ENCODE measurements around the gene C2orf76.

The C2orf76 gene

DNA sequence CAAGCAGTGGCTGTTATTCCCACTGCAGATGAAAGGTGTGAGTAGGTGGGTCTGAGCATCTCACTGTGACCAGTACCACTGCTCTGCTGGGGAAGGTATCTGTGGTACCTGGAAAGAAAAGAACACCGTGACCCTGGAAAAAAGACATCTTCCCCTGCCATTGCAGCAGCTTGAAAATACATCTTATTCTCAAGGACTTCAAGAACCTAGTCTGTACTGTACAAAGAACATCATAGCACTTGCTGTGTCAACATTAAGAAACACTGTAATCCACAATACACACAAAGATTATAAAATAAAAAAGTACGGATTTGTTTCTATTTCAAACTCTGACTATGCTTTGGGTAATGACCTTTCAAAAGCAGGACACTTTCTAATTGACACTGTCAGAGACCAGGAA, 28.9 kb downstream of the C2orf76 start:
- DNase-seq = no peak

DNA sequence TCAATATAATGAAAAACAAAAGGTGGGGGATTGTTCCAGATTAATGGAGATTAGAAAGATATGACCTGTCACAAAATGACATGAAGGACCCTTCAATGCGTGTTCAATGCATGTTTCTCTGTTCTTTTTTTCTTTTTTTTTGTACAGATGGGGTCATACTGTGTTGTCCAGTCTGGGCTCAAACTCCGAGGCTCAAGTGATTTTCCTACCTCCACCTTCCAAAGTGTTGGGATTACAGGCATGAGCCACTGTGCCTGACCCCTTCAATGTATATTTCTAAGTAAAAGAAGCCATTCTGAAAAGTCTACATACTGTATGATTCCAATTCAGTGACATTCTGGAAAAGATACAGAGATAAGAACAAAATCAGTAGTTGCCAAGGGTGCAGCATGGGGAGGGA, 32.8 kb downstream of the C2orf76 start:
- no peak for DNase-seq

DNA sequence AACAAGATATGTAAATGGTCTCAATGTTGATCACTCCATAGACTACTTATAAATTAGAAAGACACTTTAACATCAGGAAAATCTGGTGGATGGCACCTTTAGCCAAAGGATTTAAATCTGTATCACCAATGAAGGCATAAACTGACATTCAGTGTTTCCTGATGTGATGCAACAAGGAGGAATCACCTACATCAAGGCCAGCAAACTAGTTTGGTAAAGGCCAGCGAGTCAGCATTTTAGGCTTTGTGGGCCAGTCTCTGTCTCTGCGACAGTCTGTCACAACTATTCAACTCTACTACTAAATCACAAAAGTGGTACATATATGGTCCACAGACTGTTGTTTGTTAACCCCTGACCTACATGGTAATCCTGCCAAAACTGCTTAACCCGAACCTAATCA, 33.3 kb downstream of the C2orf76 start:
- no peak for DNase-seq

DNA sequence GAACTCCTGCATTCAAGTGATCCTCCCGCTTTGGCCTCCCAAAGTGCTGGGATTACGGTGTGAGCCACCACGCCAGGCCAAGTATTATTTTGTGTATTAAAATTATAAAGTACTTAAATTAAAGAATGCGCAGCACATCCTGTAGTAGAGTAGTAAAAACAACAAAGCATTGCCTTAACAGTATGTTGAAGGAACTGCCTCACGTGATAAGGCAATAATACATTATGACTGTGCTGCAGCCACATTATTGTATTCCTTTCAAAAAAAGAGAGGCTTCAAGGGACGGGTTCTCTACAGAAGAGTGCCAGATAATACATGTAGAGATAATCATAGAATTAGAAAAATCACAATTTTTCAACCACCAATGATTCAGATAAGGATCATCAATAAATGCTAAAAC, 33.7 kb downstream of the C2orf76 start:
- DNase-seq = no peak

DNA sequence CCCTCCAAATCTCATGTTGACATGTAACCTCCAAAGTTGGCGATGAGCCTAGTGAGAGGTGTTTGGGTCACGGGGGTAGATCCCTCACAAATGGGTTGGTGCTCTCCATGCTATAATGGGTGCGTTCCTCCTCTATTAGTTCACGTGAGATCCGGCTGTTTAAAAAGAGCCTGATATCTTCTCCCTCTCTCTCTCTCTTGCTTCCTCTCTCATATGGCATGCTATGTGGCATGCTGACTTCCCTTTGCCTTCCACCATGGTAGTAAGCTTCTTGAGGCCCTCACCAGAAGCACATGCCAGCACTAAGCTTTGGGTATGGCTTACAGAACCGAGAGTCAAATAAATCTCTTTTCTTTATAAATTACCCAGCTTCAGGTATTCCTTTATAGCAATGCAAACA, 39.2 kb downstream of the C2orf76 start:
- DNase-seq = no peak

DNA sequence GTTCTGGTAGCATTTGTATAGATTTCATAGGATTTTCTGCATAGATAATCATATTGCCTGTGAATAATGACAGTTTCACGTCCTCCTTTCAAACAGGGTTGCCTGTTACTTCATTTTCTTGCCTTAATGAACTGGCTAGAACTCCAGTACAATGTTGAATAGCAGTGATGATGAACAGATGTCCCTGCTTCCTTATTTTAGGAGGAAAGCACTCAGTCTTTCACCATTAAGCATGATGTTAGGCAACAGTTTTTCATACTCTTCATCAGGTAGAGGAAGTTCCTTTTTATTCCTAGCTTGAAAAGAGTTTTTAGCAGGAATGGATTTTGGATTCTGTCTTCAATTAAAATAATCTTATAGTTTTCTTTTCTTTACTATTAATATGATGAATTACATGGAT, 39.7 kb downstream of the C2orf76 start:
- no peak for DNase-seq

DNA sequence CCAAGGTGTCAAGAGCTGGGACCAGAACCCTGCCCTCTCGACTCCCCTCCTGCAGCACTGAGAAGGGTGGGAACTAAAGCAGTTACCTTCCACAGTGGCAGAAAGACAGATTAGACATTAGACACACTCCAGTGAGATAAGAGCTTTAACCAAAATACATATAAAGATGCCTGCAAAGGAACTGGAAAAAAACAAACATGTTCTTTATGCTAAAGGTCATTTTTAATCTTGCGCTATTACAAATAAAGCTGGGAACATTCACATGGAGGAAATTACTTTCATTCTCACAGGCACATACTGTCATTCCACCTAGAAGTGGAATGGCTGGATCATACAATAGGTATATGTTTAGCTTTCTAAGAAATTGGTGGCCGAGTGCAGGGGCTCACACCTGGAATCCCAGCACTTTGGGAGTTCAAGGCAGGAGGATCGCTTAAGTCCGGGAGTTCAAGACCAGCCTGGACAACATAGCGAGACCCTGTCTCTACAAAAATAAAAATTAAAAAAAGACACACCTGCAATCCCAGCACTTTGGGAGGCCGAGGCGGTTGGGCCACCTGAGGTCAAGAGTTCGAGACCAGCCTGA, 41.9 kb downstream of the C2orf76 start:
- no peak for DNase-seq

DNA sequence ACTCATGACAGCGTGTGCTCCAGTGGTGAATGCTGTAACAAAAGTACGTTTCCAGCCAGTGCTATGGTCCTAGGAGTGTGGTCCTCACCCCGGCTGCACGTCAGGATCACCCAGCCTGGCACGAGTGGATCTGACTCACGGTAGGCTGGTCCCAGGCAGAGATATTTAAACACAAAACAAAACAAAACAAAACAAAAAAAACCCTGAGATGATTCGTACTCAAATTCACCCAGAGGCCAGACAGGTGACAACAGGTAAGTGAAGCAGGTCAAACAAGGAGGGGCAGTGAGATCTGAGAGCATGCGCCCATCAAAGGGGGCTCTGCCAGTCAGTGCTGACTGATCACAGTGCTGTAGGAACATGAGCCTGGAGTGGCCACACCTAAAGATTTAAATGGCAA, 43.2 kb downstream of the C2orf76 start:
- DNase-seq = no peak

DNA sequence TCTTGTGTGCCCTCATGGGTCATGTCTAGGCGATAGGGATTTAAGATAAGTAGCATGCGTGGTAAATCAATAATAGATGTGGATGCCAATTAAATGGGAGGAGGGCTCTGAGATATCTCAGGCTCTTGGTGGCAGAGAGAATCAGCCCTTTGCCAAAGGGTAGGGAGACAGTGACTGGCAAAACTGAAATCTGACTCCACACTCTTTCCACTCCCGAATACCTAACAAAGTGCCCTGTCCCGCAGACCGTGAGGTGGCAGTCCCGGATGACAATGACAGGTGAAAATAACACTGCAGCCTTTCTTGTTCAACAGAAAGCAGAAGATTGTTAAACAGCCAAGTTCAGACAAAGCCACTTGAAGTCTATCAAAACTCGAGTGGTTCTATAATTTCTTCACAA, 47.0 kb downstream of the C2orf76 start:
- DNase-seq = no peak

DNA sequence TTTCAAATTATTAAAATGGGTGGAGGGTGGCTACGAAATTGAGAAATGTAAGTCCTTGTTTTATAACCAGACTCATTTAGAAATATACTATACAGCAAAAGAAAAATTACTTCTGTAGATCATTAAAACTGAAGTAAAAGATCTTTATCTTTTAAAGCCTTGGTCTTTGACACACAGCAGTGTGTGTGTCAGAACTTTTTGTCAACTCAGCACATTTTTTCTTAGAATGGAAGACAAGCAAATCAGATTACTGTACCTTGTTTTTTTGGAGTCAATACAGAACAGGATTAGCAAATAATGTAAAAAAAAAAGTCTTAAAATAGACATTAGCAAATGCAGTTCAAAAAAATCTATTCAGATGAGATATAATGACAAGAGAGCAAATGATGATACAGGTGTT, 49.1 kb downstream of the C2orf76 start:
- no peak for DNase-seq

DNA sequence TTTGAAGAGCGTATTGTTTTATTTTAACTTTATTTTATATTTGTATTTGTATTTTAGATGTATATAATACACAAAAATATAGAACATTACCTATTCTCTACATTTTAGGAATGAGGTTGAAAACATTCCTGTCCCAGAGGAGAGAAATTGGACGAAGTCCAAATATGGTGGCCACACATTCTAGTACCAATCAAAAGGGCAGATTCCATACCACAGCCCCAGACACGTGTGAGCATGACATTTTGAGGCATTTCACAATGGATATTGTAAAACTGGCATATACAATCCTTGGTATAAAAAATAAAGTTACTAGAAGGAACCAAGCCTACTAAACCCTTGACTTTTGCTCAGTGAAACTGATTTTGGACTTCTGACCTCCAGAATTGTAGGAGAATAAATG, 50.6 kb downstream of the C2orf76 start:
- no peak for DNase-seq

DNA sequence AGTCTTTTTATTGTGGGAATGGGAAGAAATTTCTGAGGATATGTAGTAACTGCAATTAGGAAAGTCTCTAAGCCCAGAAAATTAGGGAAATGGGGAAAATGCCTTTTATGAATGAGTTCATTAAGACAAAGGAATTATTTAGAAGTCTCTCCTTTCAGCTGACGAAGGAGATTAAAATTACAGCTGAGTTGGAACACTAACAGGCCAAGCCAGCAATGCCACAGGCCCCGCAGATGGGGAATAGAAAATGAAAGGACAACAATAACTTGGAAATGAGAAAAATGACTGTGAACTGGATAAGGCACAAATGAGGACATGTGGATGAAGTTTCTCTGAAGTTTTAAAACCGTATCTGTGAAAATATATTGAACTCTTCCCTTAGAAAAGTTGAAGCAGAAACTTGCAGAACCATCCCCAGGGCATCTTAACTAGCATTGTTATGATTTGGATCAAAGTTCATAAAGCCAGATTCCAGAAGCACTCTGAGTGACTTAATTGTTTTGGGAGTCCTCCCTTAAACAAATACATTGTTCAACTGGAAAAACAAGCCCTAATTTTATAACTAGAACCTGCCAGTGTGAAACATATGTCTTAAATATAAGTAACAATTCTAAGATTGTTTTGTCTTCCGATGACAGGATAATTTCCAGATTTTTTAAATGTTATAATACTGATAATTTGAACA, 51.3 kb downstream of the C2orf76 start:
- no peak for DNase-seq

DNA sequence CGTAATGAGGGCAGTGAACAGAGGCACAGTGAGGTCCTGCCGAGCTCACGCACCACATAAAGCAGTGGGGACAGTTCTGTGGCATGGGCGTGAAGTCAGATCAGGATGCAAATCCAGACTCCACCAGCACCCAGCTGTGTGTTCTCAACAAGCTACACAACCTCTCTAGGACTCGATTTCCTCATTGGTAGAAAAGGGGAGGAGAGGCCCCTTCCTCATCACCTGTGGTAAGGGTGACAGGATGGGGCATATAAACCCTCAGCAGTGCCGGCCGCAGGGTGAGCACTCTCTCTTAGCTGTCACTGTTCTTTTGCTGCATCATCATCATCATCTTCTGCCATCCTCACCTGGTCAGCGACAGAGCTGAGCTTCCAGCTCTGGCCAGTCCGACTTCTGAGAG, 54.8 kb downstream of the C2orf76 start:
- no peak for DNase-seq

DNA sequence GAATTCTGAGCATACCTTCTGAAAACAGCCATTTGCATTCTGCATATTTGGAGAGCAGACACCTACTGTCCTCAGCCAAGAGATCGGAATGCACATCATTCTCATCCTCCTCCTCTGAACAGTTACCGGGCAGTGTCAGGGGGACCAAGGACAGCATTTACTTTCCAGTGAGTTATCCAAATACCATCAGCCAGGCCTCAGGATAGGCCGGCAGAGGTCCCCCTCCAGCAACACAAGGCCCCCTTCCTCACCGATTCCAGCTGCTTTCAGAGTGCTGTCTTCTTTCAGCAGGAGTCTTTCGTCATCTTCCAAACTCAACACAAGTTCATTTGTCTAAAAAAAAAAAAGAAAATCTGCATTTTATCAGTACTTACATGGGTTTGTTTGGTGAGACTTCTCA, 55.3 kb downstream of the C2orf76 start:
- no peak for DNase-seq

DNA sequence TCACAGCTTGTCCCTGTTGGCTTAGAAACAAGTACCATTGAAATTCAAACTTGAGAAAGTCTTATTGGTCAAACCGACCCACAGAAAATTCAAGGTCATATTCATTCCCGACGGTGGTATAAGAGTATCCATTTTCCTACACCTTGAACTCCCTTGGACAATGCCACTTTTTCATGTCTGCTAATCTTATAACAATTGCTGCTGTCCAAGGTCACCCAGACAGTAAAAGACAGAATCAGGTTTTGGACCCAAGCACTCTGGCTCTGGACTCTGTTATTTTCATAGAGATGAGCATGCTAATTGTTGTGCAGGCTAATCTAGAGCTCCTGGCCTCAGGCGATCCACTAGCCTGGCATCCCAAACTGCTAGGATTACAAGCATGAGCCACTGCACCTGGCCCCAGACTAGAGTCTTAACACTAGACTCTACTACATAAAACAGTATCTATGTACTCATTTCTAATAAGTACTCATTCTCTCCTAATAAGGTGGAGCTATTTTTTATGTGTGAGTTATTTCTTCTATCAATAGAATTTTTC, 57.8 kb downstream of the C2orf76 start:
- no peak for DNase-seq

DNA sequence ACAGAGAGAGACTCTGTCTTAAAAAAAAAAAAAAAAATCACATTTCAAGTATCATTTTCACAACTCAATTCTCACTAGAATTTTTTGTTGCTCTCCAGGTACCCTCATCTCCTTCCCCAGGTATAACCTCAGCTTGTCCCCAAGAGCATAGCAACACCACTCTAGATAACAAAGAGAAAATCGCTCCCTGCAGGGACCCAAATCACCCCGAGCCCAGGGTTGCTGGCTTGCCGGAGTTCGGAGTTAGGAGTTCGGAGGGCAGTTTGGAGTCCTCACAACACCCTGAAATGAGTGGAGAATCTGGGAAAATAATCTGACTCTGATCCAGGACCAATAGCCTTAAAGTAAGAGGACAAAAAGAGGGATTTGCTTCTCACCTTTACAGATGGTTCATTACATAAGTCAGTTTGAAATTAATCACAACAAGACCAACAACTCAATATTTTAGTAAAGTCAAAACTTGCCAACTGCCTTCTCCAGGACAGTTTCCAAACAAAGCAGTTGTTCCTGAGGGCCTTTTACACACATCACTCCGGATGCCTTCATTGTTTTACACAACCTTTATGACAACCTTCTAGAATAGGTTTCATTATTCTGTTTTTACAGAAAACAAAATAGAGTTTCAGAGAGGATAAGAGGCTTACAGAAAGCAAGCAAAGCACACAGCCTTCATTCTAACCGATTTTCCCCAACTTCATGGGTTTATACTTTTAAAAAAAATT, 59.1 kb downstream of the C2orf76 start:
- no peak for DNase-seq

DNA sequence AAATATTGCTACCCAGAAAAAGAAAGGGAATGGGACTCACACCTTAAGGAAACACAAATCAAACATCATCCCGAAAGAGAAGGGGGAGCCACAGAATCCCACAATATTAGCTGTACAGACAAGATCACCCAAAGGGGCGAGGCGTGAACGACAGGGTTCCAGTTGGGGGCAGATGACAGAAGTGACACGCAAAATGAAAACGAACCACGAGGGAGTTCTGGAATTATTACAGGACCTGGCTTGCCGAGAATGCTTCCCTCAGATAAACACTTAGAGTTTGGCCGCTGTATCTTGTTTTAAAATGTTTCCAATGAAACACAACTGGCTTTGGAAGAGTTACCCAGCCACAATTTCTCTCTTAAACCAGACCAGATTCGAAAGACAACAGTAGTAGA, 60.4 kb downstream of the C2orf76 start:
- no peak for DNase-seq

DNA sequence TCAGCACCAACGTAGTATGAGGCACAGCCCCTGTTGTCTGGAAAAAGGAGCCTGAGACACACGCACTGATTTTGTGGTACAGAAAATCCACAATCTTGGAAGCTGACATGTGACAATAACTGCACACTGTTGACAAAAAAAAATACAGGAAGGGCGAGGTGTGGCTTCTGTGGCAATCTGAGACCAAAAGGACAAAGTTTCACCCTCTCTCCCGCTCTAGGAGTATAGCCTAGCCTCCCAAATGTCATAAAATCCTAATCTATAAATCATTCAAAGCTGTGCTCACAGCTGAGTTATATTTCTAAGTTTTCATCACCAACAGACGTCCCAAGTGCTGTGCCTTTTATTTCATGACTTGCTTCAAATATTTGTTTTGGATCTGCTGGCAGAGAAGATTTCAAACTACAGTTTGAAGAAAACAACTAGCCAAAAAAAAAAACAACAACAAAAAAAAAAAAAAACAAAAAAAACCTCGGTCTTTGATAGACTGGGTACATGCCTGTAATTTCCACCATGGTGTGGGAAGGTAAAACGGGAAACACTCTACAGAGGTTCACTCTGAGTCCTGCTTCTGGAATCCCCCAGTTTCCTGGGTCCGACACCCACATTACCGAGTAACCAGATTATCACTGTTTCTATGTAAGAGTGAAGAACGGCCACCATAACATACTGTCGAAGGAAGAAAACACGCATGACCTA, 61.0 kb downstream of the C2orf76 start:
- no peak for DNase-seq

DNA sequence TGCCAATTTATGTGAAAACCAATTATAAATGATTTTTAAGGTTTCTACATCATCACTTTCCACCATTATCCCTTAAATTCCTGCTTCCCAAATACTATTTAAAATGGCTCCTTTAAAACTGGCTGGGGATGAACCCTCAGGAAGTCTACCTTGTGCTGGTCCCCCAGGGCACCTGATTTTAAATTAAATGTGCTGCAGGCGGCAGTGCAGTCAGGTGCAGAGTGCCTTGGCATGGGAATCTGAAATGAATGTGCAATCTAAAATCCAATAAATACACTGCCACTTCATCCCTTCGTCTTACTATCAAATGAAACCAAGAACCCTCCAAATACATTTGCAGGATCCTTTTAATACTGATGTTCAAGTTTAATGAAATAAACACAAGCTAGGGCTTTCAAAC, 61.8 kb downstream of the C2orf76 start:
- DNase-seq = no peak

DNA sequence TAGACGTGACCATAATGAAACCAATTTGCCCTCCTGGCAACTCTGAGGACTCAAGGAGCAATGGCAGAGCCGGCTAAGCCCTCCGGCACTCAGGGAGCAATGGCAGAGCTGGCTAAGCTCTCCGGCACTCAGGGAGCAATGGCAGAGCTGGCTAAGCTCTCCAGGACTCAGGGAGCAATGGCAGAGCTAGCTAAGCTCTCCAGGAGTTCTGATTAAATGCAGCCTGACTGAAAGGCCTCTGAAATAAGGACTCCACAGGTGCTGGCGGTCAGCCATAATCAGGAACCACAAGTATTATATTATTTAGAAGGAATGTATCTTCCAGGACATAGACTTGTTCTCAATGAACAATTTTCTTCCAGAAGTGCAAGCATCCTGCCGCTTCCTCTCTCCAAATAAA, 65.2 kb downstream of the C2orf76 start:
- no peak for DNase-seq

DNA sequence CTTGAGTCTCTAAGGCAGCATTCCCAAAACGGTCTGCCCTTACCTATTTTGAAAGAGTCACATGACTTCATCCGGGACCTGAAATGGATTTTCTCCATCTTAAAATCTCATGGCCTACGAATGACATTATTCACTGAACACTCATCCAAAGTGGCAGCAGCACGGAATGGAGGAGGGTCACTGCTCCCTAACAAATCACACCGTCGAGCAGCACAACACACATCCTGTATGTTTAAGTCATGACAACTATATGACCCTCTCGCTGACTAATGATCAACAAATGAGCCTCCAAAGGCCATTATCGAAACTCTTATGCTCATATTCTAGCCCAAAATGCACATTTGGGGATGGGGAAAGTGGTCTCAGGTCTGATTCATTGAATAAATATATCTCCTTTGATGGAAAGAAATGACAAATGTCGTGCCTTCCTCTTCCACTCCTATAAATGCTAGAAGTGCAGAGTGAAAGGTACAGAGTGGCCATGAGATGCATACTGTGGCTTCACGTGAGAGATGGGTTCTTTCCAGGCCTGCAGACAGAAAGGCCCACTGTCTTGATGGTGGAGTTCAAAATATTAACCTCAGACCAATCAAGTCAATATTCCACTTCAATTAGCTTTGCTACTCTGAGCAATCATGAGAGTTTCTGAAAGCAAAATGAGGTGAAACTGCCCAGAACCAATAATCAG, 70.8 kb downstream of the C2orf76 start:
- no peak for DNase-seq

DNA sequence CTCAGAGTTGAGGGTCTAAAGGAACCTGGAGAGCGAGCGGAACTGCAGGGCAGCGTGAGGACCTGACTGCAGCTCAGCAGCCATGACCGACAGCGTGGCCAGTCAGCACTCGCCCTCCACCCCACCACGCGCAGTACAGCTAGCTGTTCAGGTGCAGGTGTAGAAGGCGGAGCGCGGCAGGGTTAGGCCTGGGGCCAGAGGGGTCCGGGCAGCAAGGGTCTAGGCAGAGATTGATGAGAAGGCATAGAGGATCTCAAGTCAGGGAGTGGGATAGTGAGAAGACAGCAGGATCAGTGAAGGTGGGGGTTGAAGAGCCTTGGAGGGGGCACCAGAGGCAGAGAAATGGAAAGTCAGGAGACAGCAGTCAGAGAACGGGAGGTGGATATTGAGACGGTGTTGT, 72.0 kb downstream of the C2orf76 start:
- DNase-seq = no peak

DNA sequence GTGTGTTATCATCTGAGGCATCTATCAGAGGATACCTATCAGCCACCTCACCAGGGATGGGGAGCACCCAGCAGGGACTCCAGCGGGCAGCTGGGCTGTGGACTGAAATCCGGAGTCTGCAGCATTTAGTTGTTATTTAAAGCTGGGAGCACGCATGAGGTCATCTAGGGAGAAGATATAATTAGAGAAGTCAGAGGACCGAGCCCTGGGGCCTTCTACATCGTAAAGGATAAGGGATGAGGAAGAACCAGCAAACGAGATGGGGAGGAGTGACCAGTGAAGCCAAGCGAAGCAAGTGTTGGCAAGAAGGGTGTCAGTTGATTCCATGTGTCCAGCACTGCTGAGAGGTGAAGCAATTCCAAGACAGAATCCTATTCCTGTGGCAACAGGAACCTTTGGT, 72.7 kb downstream of the C2orf76 start:
- no peak for DNase-seq
